Cardiac muscle cell (in vitro differentiated cells and primary cell): Measurements from ENCODE around the gene TGFBR2. TPM values are rescaled to one million over a fixed set of nuclear protein-coding genes. Genes with fewer than 3 reads are reported as not detected.
A peak's percentile ranks its signal among the peaks of the same experiment; 100 is the strongest.

ENCODE experiments used
- DNase-seq, 2 donors: peaks; one replicate each; pipeline versions ENCODE4 v3.0.0 to v3.0.0-alpha.2; 2010 to 2017; ENCODE audit warnings: low read depth in 1 of 2, low spot score in 1 of 2
- H3K27ac ChIP-seq: fragments of 200-600 bp; sonication (generic); 2 replicates; pipeline ENCODE4 v1.5.1; 2016
- H3K27me3 ChIP-seq: fragments of 200-600 bp; sonication (generic); 2 replicates; pipeline ENCODE4 v1.6.0; 2016; ENCODE audit warnings: control low read depth
- H3K36me3 ChIP-seq: fragments of 200-600 bp; sonication (generic); 2 replicates; pipeline ENCODE4 v1.5.1; 2016; ENCODE audit warnings: control low read depth
- H3K4me1 ChIP-seq: fragments of 200-600 bp; sonication (generic); 2 replicates; pipeline ENCODE4 v1.8.1; 2017; ENCODE audit warnings: low read depth, mild to moderate bottlenecking, mixed run types
- H3K4me3 ChIP-seq: fragments of 200-600 bp; sonication (generic); 2 replicates; pipeline ENCODE4 v1.5.1; 2016; ENCODE audit warnings: mild to moderate bottlenecking
- H3K9me3 ChIP-seq: fragments of 200-600 bp; sonication (generic); 2 replicates; pipeline ENCODE4 v1.5.1; 2017; ENCODE audit warnings: low read depth, mild to moderate bottlenecking, control low read depth
- polyA plus RNA-seq: library from polyadenylated mRNA; unstranded; fragments of >200 nt; fragmentation: Nextera tagmentation; extraction: Ambion mirVana; gene quantifications from 2 replicates; pipeline ENCODE4 v1.2.1, GENCODE V29; 2016
- total RNA-seq: library from RNA; depleted of rRNA; stranded (reverse); fragments of >200 nt; gene quantifications from 2 replicates; pipeline ENCODE4 v1.2.3, GENCODE V29; 2016
- TF ChIP-seq, protein P1 (sequence below): IDR thresholded peaks from 2 replicates; pipeline ENCODE4 v1.5.1; 2012; ENCODE audit warnings: low read depth, mild to moderate bottlenecking, low read length

The TGFBR2 gene
- total and polyA plus RNA-seq, 2 experiments from 2014 or later: 7.0 to 11.2 TPM

DNA sequence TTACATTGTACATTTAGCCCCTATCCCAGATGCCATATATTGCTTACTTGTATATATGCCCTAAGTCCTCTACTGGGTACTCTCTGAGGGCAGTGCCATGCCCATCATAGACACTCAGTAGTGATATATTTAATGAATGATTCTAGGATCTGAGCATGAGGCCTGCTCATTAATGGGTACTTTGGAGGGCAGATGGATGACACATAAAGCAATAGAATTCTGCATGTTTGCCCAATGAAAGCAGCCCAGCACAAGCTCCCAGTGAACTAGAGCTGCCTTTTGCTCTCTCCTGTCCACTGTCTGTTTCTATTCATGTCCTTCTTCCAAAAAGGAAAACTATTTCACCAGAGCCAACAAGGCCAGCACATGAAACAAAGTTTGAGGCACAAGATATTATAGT lies 63.9 kb downstream of the TGFBR2 start:
- Histone ChIP-seq H3K4me1 (peaks cover 21% of the 10 kb centered on the region), H3K27ac (no peak overlapping the region), H3K9me3 (no peaks in the 10 kb centered on the region), H3K27me3 (no peaks in the 10 kb centered on the region), H3K36me3 (peaks cover 30% of the 10 kb centered on the region), H3K4me3 (no peak overlapping the region)
- DNase-seq: no peak
- TF ChIP-seq, protein P1, sequence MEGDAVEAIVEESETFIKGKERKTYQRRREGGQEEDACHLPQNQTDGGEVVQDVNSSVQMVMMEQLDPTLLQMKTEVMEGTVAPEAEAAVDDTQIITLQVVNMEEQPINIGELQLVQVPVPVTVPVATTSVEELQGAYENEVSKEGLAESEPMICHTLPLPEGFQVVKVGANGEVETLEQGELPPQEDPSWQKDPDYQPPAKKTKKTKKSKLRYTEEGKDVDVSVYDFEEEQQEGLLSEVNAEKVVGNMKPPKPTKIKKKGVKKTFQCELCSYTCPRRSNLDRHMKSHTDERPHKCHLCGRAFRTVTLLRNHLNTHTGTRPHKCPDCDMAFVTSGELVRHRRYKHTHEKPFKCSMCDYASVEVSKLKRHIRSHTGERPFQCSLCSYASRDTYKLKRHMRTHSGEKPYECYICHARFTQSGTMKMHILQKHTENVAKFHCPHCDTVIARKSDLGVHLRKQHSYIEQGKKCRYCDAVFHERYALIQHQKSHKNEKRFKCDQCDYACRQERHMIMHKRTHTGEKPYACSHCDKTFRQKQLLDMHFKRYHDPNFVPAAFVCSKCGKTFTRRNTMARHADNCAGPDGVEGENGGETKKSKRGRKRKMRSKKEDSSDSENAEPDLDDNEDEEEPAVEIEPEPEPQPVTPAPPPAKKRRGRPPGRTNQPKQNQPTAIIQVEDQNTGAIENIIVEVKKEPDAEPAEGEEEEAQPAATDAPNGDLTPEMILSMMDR: no peak

DNA sequence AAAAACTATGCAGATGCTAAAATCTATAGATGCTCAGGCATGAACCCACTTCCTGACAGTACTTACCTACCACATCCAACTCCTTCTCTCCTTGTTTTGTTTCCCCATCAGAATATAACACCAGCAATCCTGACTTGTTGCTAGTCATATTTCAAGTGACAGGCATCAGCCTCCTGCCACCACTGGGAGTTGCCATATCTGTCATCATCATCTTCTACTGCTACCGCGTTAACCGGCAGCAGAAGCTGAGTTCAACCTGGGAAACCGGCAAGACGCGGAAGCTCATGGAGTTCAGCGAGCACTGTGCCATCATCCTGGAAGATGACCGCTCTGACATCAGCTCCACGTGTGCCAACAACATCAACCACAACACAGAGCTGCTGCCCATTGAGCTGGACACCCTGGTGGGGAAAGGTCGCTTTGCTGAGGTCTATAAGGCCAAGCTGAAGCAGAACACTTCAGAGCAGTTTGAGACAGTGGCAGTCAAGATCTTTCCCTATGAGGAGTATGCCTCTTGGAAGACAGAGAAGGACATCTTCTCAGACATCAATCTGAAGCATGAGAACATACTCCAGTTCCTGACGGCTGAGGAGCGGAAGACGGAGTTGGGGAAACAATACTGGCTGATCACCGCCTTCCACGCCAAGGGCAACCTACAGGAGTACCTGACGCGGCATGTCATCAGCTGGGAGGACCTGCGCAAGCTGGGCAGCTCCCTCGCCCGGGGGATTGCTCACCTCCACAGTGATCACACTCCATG lies 65.3 kb downstream of the TGFBR2 start:
- Histone ChIP-seq H3K27ac (no peak overlapping the region), H3K4me3 (no peak overlapping the region), H3K27me3 (no peaks in the 10 kb centered on the region), H3K36me3 (peaks cover 35% of the 10 kb centered on the region), H3K4me1 (peaks cover 18% of the 10 kb centered on the region), H3K9me3 (no peaks in the 10 kb centered on the region)
- no peak for DNase-seq
- TF ChIP-seq, protein P1: no peak

DNA sequence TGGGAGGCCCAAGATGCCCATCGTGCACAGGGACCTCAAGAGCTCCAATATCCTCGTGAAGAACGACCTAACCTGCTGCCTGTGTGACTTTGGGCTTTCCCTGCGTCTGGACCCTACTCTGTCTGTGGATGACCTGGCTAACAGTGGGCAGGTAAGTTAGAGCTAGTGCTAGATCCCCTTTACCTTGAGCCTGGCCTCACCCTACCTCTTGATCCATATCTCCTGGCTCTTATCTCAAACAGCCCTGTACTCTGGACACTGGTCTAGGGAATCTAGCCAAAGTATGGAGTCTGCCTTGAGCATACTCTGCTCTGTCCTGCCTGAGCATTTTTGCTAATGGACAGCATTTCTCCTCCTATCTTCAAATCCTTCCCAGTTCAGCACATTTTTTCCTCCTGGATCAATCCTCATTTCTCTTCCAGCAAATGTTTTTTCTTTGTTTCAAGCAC lies 65.9 kb downstream of the TGFBR2 start:
- no peaks in the 10 kb centered on the region for H3K27me3 ChIP-seq
- DNase-seq: no peak
- no peak overlapping the region for H3K27ac ChIP-seq
- TF ChIP-seq, protein P1: no peak
- H3K9me3 ChIP-seq: no peaks in the 10 kb centered on the region
- peaks cover 36% of the 10 kb centered on the region for H3K36me3 ChIP-seq
- peaks cover 14% of the 10 kb centered on the region for H3K4me1 ChIP-seq
- no peak overlapping the region for H3K4me3 ChIP-seq

DNA sequence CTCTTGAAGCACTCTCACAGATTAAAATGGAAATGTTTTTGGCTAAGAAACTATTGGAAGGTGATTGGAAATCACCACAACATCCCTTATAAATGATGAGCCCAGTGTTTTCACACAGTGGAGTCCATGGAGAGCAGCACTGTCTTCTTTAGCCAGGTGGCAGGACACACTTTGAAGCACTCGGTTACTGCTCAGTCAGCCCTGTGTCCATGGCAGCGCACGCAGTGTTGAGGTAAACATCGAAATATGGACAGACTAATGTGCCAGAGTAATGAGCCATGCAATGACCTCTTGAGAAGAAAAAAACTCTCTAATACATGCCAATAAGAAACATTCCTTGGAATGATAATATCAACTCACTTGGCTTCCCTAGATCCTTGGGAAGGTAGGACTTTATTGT lies 66.6 kb downstream of the TGFBR2 start:
- H3K27ac ChIP-seq: no peak overlapping the region

DNA sequence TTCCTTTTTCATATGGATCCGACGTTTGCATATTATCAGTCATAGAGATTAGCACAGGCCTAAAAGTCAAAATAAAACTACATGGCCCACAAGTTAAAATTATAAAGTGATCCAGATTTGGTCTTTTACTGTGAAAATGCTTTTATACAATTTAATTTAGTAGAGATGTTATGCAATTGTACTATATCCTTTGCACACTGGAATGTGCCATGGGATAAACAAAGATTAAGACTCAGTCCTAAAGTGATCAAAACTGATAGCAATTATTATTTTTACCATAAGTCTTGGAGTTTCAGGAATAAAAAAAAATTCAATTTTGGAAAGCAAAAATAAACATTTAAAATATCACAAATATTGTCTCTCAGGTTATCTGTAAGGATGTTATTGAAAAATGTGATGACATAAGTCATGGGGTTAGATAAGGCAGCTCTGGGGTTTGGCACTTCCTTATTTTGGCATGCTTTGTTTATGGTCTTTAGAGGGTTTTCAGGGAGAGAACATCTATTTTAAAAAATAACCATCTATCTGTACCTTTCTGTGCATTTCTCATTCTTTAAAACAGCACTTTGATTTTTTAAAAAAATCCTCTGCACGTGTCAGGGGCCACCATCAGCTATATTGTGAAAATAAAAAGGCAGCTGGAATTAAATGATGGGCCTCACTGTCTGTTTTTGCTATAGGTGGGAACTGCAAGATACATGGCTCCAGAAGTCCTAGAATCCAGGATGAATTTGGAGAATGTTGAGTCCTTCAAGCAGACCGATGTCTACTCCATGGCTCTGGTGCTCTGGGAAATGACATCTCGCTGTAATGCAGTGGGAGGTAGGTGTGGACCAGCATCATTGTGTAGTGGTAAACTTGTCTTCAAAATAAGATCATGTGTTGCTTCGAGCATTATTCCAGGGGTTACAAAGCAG lies 67.3 kb downstream of the TGFBR2 start:
- Histone ChIP-seq H3K36me3 (peaks cover 36% of the 10 kb centered on the region), H3K27me3 (no peaks in the 10 kb centered on the region), H3K27ac (no peak overlapping the region), H3K4me3 (no peak overlapping the region), H3K9me3 (no peaks in the 10 kb centered on the region), H3K4me1 (peaks cover 1% of the 10 kb centered on the region)
- TF ChIP-seq, protein P1: no peak
- DNase-seq: no peak

More for the DNA sequence above, 66.6 kb downstream of the TGFBR2 start:
- peak in 1 of 2 donors; percentile 47 for DNase-seq
- peaks cover 8% of the 10 kb centered on the region for H3K4me1 ChIP-seq
- TF ChIP-seq, protein P1: no peak
- no peaks in the 10 kb centered on the region for H3K9me3 ChIP-seq
- H3K36me3 ChIP-seq: peaks cover 36% of the 10 kb centered on the region
- no peaks in the 10 kb centered on the region for H3K27me3 ChIP-seq
- H3K4me3 ChIP-seq: no peak overlapping the region
